Natural killer cell (primary cell): Measurements from ENCODE around the gene TNFSF13B. TPM values are rescaled to one million over a fixed set of nuclear protein-coding genes. Genes with fewer than 3 reads are reported as not detected.

Source experiments
- ATAC-seq, 3 donors: fragments of 150-1000 bp in 2 of 3; fragments of 200-7000 bp in 1 of 3; cut with Tn5 transposase; 1 replicate in 1 of 3; 2 replicates in 2 of 3; pipeline ENCODE4 v1.10.0; 2021; ENCODE audit warnings: mild to moderate bottlenecking in 2 of 3, moderate library complexity in 2 of 3
- DNase-seq, 2 donors: peaks; one replicate each; pipeline versions ENCODE4 v3.0.0 to v3.0.0-alpha.2; 2013 to 2021; ENCODE audit warnings: mixed read lengths in 1 of 2
- H3K27ac ChIP-seq: one replicate; pipeline ENCODE4 v1.5.1; 2013; ENCODE audit warnings: mild to moderate bottlenecking, low read length
- H3K27me3 ChIP-seq: one replicate; pipeline ENCODE4 v1.6.1; 2013; ENCODE audit warnings: low read length; ENCODE audit not compliant: control insufficient read depth, insufficient read depth
- H3K36me3 ChIP-seq: one replicate; pipeline ENCODE4 v1.6.1; 2013; ENCODE audit warnings: low read length; ENCODE audit not compliant: control insufficient read depth, insufficient read depth
- H3K4me1 ChIP-seq: one replicate; pipeline ENCODE4 v1.6.1; 2013; ENCODE audit warnings: low read length; ENCODE audit not compliant: control insufficient read depth, insufficient read depth
- H3K4me3 ChIP-seq: one replicate; pipeline ENCODE4 v1.5.1; 2013; ENCODE audit warnings: low read length
- H3K9me3 ChIP-seq: one replicate; pipeline ENCODE4 v1.6.1; 2013; ENCODE audit warnings: low read length; ENCODE audit not compliant: control insufficient read depth, insufficient read depth
- H3K27ac Mint-ChIP-seq, 2 donors: one replicate each; pipeline ENCODE4 v1.8.0; 2022; ENCODE audit warnings: mild to moderate bottlenecking in 2 of 2, mixed read lengths in 2 of 2, moderate library complexity in 1 of 2
- H3K27me3 Mint-ChIP-seq, 2 donors: one replicate each; pipeline ENCODE4 v1.8.0; 2022; ENCODE audit warnings: low read depth in 2 of 2, mixed read lengths in 2 of 2
- H3K36me3 Mint-ChIP-seq: one replicate; pipeline ENCODE4 v1.8.0; 2022; ENCODE audit warnings: mixed read lengths
- H3K4me1 Mint-ChIP-seq, 2 donors: one replicate each; pipeline ENCODE4 v1.8.0; 2022; ENCODE audit warnings: mixed read lengths in 2 of 2
- H3K4me3 Mint-ChIP-seq: one replicate; pipeline ENCODE4 v1.8.0; 2022; ENCODE audit warnings: mild to moderate bottlenecking, moderate library complexity, mixed read lengths
- H3K9me3 Mint-ChIP-seq, 2 donors: one replicate each; pipeline ENCODE4 v1.8.0; 2022; ENCODE audit warnings: mixed read lengths in 2 of 2
- WGBS: methylation state at CpG from one replicate; pipeline ENCODE4 v1.1.7; 2013; ENCODE audit warnings: missing lambda C conversion rate; ENCODE audit not compliant: insufficient coverage; 5-methylcytosine and 5-hydroxymethylcytosine counted together
- intact Hi-C: fragments of 100-400 bp; cut with micrococcal nuclease; formaldehyde crosslinking; loops from one replicate; pipeline ENCODE4 v1.14.2; 2022
- total RNA-seq, 4 donors: library from RNA; stranded (reverse); fragments of 120-200 nt in 1 of 4; gene quantifications; one replicate each; pipeline versions ENCODE4 v1.2.3 to v1.2.4, GENCODE V29; 2013 to 2022
- TF ChIP-seq, protein P1 (sequence below): fragments of 200-600 bp; IDR thresholded peaks from one replicate; pipeline ENCODE4 v1.8.0; 2022; ENCODE audit warnings: antibody characterized with exemption

TNFSF13B gene
- total RNA-seq, 3 donors from 2014 or later (not counting 1 experiment from before 2014, with no cell fraction given) = 4.0 to 9.5 (median 6.3) TPM

DNA sequence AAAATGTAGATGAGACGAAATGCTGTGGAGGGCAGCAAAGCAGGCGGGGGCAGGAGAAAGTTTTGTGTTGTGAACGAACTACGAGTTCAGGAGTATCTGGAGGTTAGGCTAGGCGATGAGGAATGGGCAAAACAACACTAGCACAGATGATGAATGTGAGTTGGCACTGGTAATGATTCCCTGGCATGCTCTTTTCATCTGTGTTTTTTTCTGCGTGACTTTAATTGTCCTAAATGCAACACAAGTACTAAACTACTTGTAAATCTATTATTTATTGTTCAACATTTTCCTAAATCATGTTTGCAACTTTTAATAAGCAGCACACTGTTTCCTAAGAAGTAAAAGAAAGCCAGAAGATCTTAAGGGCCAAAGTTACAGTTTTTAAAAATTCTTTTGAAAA is 19.2 kb downstream of the TNFSF13B start:
- Histone ChIP-seq H3K9me3 (no peaks in the 10 kb centered on the region), H3K27me3 (no peaks in the 10 kb centered on the region), H3K27ac (no peak overlapping the region), H3K36me3 (no peaks in the 10 kb centered on the region), H3K4me1 (no peaks in the 10 kb centered on the region), H3K4me3 (no peak overlapping the region)
- 84% methylated on average over 5 of the region's 6 CpGs for WGBS
- TF ChIP-seq, protein P1, sequence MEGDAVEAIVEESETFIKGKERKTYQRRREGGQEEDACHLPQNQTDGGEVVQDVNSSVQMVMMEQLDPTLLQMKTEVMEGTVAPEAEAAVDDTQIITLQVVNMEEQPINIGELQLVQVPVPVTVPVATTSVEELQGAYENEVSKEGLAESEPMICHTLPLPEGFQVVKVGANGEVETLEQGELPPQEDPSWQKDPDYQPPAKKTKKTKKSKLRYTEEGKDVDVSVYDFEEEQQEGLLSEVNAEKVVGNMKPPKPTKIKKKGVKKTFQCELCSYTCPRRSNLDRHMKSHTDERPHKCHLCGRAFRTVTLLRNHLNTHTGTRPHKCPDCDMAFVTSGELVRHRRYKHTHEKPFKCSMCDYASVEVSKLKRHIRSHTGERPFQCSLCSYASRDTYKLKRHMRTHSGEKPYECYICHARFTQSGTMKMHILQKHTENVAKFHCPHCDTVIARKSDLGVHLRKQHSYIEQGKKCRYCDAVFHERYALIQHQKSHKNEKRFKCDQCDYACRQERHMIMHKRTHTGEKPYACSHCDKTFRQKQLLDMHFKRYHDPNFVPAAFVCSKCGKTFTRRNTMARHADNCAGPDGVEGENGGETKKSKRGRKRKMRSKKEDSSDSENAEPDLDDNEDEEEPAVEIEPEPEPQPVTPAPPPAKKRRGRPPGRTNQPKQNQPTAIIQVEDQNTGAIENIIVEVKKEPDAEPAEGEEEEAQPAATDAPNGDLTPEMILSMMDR = no peak
- H3K27ac Mint-ChIP-seq = no peak overlapping the region
- peaks cover 0 to 2% of the 10 kb centered on the region in 2 donors for H3K27me3 Mint-ChIP-seq
- H3K36me3 Mint-ChIP-seq = no peaks in the 10 kb centered on the region
- DNase-seq = no peak
- ATAC-seq = no peak
- no peak overlapping the region for H3K4me3 Mint-ChIP-seq
- no peaks in the 10 kb centered on the region for H3K9me3 Mint-ChIP-seq
- H3K4me1 Mint-ChIP-seq = peaks cover 5% of the 10 kb centered on the region in 2 donors
- intact Hi-C loops = no loop called here

DNA sequence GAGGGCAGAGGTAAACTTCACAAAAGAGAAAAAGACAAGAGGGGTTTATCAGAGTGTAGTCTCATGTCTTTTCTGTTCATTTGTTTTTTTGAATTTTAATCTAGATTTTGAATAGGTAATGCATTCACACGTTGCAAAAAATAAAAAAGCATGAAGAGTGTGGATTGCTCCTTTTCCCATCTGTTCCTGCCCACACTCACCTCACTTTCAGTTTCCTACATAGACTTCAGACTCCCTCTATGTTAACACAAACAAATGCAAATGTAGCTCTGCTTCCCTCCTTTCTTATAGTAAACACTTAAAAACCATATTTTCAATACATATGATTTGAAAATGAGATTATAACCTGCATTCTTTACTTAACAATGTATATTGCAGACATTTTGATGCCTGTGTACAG is 20.3 kb downstream of the TNFSF13B start:
- Mint-ChIP-seq H3K27me3 (peaks cover 0 to 2% of the 10 kb centered on the region in 2 donors), H3K4me3 (no peak overlapping the region), H3K27ac (no peak overlapping the region), H3K36me3 (no peaks in the 10 kb centered on the region), H3K9me3 (no peaks in the 10 kb centered on the region), H3K4me1 (peaks cover 5% of the 10 kb centered on the region in 2 donors)
- no peak for DNase-seq
- WGBS = 0% methylated on average over 1 of the region's 1 CpG
- ATAC-seq = no peak
- no peaks in the 10 kb centered on the region for H3K27me3 ChIP-seq
- TF ChIP-seq, protein P1 = no peak
- H3K27ac ChIP-seq = no peak overlapping the region
- intact Hi-C loops = no loop called here
- H3K36me3 ChIP-seq = no peaks in the 10 kb centered on the region
- H3K4me1 ChIP-seq = no peaks in the 10 kb centered on the region
- H3K9me3 ChIP-seq = no peaks in the 10 kb centered on the region
- H3K4me3 ChIP-seq = no peak overlapping the region

DNA sequence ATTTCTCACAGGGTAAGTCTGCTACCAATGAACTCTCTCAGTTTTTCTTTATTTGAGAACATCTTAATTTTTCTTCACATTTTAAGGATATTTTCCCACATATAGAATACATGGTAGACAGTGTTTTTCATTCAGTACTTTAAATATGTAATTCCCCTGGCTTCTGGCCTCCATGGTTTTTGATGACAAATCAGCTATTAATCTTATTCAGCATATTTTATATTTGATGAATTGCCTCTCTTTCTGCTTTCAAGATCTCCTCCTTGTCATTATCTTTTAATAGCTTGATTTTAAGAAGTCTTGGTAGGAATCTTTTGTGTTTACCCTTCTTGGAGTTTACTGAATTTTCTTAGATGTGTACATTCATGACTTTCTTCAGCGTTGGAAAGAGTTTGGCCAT is 27.6 kb downstream of the TNFSF13B start:
- H3K9me3 ChIP-seq = no peaks in the 10 kb centered on the region
- intact Hi-C loops = no loop called here
- no peaks in the 10 kb centered on the region for H3K4me1 ChIP-seq
- no peaks in the 10 kb centered on the region for H3K9me3 Mint-ChIP-seq
- DNase-seq (no peak), ATAC-seq (no peak)
- TF ChIP-seq, protein P1 = no peak
- no peaks in the 10 kb centered on the region for H3K4me1 Mint-ChIP-seq
- H3K36me3 ChIP-seq = no peaks in the 10 kb centered on the region
- H3K4me3 ChIP-seq = no peak overlapping the region
- no peaks in the 10 kb centered on the region for H3K27me3 Mint-ChIP-seq
- WGBS = no CpG with 5 or more reads among the region's 1 CpG
- no peak overlapping the region for H3K27ac ChIP-seq
- H3K4me3 Mint-ChIP-seq = no peak overlapping the region
- no peaks in the 10 kb centered on the region for H3K27me3 ChIP-seq
- no peak overlapping the region for H3K27ac Mint-ChIP-seq
- peaks cover 15% of the 10 kb centered on the region for H3K36me3 Mint-ChIP-seq

DNA sequence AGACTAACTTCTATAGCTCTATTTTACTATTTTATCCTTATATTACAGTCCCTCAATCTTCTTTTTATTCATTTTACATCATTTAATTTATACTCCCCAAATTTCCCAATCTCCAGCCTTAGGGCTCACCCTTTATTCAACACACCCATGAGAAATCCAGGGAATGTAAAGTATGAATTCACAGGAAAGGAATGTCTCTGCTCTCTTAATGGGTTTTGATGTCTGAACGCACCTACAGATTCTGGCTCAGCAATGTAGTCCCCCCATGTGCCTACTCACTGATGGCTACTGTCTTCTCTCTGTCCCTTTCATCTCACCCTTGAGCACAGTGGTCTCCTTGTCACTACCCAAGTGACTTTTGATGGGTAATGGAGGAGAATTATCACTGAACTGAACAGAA is 32.8 kb downstream of the TNFSF13B start:
- no peak overlapping the region for H3K27ac ChIP-seq
- intact Hi-C loops = loop anchor here (1.0 kb wide), 1 partner anchor 9 kb away; no protein-coding TSS in a partner anchor
- 100% methylated on average over 1 of the region's 1 CpG for WGBS
- Mint-ChIP-seq H3K4me3 (no peak overlapping the region), H3K36me3 (peaks cover 16% of the 10 kb centered on the region), H3K9me3 (no peaks in the 10 kb centered on the region), H3K4me1 (no peaks in the 10 kb centered on the region), H3K27me3 (no peaks in the 10 kb centered on the region), H3K27ac (no peak overlapping the region)
- TF ChIP-seq, protein P1 = no peak
- no peak for ATAC-seq
- no peaks in the 10 kb centered on the region for H3K4me1 ChIP-seq
- H3K4me3 ChIP-seq = no peak overlapping the region
- no peaks in the 10 kb centered on the region for H3K36me3 ChIP-seq
- no peaks in the 10 kb centered on the region for H3K27me3 ChIP-seq
- no peak for DNase-seq
- H3K9me3 ChIP-seq = no peaks in the 10 kb centered on the region
